IPS DF 19.7 (cell line): ENCODE results near the gene GBA2.

Experiments
- DNase-seq: peaks from one replicate; pipeline ENCODE4 v3.0.0-alpha.2; 2013; ENCODE audit warnings: low read depth, low spot score

The GBA2 gene

DNA sequence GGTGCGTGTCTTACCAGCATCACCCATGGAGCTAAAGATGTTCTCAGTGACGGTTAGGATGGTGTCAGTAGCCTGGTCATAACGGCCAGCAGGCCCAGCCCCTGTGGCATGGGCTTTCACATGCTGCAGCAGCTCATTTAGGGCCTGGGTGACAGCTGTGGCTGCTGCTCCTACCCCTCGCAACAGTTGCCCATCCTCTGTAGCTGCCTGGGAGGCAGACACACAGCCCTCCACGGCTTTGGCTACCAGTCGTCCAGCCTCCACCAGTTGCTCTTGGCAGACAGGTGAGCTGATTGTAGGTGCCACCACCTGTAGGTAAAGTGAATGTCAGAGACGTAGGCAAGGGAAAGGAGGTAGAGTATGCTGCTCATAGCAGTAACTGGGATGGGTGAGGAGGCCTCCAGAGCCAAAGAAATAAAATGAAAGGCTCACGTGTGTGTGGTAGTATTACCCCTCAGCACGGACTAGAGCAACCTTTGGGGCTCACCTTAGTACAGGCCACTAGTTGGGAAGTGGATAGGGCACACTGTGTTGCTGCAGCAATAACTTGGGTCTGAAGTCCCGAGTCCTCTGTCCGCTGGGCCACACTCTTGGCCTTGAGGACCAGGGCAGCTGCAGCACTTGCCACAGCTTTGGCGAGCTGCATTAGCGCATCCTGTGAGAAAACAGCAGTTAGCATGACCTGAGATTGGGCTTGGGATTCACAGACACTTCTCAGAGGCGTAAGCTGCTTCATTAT is 31.7 kb downstream of the GBA2 start:
- no peak for DNase-seq

DNA sequence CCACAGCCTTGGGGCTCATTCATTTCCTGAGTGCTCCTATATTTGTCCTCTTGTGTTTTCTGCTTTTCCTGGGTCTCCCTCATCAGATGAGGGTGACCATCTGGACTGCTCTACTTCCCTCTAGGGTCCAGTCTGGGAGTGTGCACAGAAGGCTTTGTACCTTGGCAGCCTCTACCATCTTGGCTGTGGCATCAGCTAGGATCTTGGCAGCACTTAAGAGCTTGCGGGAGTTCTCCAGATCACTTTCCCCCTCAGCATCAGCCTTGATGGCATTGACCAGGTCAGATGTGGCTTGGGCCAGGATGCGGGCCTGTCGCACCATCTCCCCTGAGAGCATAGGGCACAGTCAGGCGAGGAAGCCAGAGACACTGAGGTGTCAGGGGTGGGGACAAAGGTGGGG is 32.8 kb downstream of the GBA2 start:
- no peak for DNase-seq

DNA sequence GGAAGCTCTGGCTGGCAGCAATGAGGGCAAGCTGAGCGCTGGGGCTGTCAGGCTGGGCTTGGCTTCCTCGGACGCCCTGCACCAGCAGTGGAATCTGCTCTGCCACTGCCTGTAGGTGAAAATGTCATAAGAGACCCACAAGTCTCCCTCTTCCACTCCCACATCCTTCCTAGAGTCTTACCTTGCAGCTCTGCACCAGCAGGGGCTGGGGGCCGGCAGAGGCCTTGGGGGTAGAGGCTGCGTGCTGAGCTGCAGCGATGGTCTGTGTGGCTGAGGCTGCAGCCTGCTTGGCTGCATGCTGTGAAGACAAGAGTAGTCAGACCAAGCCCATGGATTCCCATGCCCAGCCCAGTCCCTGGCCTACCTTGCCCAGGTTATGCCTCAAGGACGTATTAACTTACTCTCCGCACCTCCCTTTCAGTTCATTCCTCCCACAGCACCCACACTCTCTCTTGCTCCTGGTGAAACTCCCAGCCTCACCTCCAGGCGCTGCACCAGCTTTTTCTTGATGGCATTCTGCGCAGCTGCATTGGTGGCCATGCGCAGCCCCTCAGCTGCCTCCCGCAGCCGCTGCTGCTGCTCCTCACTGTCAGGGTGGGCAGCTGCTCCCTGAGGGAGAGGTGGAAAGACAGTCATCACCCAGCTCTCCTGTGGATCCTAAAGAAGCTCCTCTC is 34.3 kb downstream of the GBA2 start:
- no peak for DNase-seq

DNA sequence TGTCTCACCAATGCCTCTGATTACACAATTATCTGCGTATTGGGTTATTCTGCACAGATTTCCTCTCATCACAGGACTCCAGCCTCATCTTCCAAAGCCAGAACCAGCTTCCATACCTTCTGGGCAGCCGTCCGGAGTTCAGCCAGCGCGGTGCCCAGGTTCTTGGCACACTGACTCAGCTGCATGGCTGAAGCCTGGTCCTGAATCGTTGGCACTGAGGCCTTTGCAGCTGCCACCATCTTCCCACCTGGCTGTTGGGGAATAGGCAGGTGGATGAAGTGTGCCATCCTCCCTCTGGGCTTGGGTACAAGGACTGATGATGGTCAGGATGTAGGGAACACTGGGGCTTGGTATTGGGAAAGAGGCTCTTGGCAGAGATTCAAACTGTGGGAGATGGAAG is 34.9 kb downstream of the GBA2 start:
- no peak for DNase-seq

DNA sequence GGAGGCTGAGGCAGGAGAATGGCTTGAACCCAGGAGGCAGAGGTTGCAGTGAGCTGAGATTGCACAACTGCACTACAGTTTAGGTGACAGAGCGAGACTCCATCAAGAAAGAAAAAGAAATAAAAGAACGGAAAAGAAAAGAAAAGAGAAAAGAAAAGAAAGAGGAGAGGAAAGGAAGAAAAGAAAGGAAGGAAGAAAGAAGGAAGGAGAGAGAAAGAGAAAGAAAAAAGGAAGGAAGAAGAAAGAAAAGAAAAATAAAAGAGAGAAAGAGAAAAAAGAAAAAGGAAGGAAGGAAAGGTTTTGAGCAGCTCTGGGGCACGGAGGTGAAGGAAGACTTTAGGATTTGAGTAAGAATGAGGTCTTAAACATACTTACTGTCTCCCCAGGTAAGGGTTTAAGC is 35.5 kb downstream of the GBA2 start:
- DNase-seq, result no peak

DNA sequence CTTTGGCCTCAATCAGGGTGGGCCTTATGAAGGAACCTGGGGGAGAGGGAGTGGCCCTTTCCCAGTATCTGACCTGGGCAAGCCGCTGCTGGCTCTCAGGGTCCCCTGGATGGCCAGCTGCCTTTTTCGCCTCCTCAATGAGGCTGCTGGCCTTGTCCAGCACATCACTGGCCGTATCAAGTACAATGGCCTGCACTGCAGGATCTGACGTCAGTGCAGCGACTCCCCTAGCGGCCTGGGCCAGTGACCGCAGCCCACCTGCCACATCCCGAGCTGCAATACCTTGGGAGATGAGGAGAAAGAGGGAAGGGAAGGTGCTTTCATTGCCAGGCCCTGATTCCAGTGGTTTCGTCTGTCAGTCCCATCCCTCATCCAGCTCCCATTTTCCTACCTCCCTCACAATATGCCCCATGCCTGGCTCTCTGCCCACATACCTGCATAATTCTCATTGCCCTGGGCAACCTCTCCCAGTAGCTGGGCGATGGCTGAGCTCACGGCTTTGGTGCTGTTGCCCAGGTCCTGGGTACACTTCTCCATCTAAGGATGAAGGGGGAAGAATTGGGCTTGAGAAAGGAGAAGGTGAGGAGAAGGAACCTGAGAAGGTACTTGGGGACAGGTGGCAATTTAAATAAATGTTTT is 36.1 kb downstream of the GBA2 start:
- DNase-seq, result no peak

DNA sequence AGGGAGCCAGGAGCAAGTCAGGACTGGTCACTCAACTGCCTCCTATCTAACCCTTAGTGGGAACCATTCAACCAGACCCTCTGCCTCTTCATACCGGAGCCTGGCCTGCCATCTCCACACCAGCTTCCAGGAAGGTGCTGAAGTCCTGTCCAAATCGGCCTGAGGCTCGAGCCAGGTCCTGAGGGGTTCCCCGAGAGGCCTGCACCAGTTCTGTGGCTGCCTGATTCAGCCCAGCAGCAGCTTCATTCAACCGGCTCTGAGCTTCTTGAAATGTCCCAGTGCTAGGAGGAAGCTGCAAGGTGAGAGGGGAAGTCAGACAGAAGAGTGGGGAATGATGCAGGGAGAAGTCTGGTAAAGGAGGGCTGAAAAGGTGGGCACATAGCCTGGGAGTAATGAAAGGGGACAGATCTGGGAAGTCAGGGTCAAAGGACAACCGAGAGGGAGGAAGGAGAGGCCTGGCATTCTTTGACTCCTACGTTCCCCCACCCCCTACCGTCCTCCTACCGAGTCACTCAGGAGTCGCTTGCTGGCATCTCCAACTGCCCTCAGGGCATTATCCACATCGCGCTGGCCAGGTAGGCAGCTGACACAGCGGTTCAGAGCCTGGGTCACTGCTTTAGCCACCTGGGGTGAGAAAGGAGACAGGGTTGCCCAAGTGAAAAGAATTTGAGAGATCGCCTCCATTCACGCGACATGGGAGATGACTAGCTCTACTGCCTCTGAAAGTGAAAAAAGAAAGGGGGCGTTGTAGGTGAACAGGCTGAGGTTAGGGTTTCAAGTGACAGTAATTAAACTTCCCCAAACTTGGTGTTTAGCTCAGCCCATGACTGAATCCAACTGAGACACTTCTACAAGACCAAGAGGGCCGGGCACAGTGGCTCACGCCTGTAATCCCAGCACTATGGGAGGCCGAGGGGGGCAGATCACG is 37.3 kb downstream of the GBA2 start:
- no peak for DNase-seq

DNA sequence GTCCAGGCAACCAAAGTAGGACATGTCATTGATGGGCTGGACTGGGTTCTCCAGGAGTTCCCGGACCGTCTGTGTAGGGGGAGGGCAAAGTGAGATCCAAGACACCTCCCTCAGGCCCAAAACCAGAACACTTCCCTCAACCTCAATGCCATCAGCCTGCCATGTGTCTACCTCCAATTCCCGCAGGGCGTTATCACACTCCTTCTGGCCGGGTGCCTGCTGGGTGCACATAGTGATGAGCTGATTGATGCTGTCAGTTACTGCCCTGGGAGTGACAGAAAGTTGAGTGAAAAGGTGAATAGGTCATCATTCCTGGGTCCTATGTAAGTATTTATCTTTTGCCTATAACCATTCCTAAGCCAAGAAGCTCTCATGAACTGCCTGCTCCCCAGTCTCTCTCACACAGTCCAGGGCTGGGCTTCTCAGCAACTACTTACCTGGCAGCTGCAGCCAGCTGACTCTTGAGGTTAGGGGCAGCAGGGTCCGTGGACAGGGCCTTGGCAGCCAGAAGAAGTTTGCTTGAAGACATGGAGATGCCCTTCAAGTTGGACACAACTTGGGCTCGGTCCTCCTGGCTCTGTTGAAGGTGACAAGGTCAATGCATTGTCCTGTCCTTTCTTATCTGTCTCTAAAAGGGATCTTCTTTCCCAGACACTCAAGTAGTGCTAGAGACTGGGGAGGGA is 38.1 kb downstream of the GBA2 start:
- DNase-seq, result no peak

DNA sequence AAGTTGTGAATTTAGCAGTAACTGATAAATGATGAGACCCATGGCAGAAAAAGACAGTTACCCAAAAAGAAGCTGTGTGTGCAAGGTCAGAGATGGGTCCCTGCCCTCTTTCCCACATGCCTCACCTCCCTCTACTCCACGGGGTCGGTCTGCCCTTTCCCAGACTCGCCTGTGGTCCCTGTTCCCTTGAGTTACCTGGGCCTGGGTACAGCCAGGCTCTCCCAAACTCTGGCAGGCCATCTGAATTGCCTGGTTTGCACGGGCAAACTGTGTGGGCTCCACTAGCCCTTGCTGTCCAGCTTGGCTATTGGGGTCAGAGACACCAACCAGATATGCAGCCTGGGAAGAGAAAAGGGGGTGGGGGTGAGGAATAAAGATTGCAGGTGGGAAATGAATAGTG is 40.9 kb downstream of the GBA2 start:
- no peak for DNase-seq

DNA sequence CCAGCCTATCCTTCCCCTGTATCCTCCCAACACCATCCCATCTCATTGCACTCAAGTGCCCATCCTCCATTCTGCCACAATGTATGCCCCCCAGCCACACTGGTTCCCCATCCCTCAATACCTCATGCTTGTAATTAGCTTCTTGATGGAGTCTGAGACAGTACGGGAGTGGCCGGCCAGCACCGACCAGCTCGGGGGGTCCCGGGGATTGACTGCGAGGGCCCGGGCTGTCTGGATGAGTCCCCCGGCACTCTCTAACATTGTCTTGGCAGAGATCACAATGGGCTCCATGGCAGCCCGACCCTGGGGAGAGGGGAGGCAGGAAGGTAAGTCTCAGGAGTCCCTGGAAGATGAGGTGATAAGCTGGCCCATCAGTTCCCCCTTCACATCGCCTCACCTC is 42.1 kb downstream of the GBA2 start:
- DNase-seq, result no peak

DNA sequence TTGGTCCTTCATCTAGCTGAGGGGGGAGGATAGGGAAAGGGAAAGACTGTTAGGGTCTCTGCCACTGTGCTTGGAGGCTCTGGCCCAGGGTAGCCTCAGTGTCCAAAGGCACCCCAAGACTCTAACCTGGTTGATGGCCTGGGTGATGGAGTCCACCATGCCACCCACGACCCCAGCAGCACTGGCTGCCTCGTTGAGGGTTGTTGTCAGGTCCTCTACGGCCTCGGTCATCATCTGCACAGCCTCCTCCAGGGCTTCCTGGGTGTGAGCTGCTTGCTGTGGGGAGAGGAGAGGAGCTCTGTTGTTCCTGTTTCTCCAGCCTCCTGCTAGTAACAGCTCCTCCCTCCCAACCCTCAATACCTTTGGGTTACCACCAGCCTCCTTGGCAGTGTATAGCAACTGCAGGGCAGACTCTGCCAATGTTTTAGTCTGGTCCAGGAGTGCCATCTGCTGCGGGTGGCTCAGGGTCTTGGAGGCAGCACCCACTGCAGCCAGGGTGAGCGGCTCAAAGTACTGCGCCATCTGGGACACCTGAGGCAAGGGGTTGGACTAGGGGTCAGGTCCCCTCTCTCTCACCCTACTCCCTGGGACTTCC is 43.1 kb downstream of the GBA2 start:
- no peak for DNase-seq

DNA sequence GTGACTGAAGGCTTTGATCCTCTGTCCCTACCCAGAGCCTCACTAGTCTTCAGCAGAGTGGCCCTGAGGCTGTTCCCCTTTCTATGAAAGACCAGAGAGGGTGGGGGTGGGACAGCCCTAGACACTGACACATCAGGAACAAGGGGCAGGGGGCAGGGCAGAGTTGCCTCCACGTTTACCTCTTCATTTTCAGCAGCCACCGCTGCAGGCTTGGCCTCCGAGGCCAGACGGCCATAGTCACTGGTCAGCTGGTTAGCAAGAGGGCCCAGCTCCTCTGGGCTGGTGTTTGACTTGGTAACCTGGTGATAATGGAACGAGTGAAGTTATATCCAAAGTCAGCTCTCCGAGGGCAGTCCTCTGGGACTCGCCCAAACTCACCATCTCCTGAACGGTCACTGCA is 43.7 kb downstream of the GBA2 start:
- no peak for DNase-seq

DNA sequence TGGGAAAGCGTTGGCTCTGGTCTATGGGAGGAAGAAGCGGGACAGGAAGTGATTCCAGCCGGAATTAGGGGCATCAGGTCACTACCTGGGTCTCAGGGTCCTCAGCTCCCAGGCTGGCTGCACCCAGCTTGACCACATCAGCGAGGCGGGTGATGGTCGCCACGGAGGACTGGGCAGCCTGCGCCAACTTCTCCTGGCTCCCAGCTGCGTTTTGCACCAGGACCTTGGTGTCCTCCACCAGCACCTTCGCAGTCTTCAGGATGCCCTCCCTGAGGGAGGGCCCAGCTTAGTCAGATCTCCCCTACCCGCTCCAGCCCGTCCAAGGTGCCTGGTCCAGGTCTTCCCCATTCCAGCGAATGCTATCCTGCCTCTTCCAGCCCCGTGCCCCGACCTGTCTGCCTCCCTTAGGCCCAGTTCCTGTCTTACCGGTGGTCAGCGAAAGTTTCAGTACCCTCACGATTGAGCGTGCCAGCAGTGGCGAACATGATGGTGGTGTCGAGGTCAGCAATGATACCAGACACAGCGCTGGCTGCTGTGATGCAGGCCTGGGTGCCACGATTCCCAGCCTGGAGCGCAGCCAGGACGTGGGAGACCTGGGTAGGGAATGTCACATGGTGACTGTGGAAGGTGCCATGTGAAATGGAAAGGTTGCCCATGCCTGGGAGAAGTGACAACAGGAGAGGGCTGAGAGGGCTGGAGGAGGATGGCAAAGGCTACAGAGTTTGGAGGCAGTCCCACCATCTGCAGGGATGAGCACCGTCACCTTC is 44.9 kb downstream of the GBA2 start:
- no peak for DNase-seq

DNA sequence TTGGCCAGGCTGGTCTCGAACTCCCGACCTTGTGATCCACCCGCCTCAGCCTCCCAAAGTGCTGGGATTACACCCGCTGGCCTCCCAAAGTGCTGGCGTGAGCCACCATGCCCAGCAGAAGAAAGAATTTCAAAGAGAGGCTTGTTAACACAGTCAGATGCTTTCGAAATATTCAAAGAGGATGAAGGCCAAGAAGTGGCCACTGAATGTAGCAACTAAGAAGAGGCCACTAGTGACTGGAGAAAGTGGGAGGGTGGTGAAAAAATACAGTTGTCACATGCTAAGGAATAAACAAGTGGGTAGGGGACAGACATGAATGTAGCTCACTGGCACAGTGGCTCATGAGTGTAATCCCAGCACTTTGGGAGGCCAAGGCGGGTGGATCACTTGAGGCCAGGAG is 46.3 kb downstream of the GBA2 start:
- DNase-seq, result no peak

DNA sequence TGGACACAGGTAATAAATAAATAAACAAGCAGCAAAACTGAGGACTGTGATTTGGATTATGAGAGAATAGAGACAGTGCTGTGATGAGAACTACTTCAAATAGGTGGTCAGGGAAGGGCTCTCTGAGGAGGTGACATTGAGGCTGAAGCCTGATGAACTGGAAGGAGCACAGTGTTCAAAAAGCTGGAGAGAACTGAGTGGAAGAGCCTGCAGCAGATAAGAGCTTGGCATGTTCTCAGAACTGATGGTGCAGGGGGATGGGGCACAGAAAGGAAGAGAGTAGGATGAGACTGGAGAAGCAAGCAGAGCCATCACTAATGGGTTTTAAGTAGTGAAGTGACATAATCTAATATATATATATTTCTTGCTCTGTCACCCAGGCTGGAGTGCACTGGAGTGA is 48.1 kb downstream of the GBA2 start:
- no peak for DNase-seq

DNA sequence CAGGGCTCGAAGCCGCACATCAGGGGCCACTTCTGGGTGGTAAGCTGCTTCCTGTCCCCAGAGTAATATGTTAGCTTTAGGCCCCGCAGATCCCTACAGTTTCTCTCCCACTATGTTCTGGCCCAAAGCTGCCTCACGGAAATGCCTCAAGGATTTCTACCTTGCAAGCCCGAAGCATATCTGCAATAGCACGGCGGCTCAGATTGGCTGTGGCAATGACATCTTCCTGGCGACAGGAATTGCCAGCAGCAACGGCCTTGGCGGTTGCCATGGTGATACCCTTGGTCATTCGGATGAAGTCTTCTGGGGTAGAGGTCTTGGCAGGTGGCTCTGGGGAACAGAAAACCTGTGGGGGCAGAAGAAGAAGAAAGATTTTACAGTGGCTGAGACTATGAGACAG is 49.0 kb downstream of the GBA2 start:
- no peak for DNase-seq

DNA sequence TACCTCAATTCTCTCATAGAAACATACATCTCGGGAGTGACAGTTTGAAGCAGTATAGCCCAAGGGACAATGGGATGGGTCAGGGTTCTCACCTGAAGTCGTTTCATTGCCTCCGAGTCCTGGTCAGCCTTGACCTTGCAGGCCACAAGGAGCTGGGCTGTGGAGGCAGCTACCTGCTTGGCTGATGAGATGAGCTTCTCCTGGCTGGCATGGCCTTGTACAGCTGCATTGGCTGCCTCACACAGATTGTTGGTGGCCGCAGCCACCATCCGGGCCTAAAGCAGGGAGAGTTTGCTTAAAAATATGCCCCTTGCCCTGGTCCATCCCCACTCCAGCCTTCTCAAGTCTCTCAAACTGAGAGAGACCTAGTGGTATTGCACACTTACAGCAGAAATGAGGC is 50.8 kb downstream of the GBA2 start:
- DNase-seq, result no peak

DNA sequence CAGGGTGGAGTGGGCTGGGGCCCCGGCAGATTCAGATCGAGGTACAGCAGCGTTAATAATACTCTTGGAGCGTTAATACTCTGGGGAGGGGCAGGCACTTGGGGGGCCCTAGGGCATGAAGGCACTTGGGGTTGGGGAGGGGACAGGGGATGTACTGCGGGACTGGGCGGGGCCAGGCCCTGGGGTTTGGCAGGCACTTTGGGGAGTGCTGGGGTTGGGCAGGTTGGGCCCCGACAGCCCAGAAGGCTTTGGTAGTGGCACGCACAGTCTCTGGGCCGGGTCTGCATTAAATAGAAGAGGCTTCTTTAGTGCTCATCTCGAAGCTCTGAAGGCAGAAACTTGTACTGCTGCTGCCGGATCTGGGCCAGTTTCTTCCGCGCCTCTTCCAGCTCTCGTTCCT is 51.5 kb downstream of the GBA2 start:
- no peak for DNase-seq

DNA sequence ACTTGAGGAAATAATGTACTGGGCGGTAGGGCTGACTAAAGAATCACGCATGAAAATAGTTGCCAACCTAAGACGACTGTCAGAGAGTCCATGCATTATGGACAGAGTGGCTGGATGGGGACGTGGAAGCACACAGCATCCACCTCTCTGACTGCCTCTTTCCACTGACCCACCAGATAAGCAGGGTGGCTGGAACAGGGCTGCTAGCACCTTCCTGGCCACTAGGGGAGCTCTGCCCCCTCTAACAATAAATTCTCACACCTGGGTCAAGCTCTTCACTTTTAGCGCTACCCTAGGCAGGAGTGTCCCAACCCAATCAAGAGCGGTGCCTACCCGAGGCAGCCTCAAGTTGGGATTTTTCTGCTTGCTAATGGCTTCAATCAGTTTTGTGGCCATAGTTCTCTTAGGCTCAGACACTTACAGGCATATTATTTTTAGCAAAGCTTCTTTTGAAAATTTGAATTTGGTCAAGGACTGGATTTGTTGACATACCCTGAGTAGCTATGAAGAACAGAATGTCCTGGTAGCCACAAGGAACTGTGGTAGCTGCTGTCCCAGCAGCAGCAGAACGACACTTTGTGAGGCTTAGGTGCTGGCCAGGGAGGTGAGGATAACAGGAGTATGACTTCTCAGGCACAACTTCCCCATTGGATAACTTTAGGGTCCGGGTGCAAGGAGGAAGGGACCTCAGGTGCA is 52.4 kb downstream of the GBA2 start:
- no peak for DNase-seq

DNA sequence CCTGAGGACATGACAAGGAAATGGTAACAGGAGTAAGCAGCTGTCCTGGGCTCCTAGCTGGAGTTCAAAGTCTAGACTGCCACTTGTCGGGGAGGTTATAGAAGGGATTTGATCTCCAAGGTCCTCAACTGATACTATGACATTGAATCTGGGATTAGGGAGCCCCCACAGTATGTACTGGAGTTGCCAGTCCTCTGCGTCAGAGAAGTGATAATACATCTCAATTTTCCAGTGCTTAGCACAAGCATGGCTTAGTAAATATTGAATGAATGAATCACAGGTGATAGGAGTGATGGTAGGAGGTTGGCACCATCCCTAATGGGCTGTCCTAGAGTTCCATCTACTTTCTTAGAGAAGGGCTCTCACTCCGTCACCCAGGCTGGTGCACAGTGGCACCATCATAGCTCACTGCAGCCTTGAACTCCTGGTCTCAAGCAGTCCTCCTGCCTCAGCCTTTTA is 53.1 kb downstream of the GBA2 start:
- DNase-seq, result no peak
